GM19238 (cell line): ENCODE data around the gene C3orf52.
"Not testable (repeated sequence)": the region's sequence is repeated elsewhere in the genome, so short reads cannot be mapped to it uniquely, and the experiment has no call there.

Experiments
- DNase-seq: peaks from one replicate; pipeline ENCODE4 v3.0.0; 2011; ENCODE audit warnings: low spot score; ENCODE audit not compliant: insufficient read length

C3orf52 gene, protein sequence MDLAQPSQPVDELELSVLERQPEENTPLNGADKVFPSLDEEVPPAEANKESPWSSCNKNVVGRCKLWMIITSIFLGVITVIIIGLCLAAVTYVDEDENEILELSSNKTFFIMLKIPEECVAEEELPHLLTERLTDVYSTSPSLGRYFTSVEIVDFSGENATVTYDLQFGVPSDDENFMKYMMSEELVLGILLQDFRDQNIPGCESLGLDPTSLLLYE

DNA sequence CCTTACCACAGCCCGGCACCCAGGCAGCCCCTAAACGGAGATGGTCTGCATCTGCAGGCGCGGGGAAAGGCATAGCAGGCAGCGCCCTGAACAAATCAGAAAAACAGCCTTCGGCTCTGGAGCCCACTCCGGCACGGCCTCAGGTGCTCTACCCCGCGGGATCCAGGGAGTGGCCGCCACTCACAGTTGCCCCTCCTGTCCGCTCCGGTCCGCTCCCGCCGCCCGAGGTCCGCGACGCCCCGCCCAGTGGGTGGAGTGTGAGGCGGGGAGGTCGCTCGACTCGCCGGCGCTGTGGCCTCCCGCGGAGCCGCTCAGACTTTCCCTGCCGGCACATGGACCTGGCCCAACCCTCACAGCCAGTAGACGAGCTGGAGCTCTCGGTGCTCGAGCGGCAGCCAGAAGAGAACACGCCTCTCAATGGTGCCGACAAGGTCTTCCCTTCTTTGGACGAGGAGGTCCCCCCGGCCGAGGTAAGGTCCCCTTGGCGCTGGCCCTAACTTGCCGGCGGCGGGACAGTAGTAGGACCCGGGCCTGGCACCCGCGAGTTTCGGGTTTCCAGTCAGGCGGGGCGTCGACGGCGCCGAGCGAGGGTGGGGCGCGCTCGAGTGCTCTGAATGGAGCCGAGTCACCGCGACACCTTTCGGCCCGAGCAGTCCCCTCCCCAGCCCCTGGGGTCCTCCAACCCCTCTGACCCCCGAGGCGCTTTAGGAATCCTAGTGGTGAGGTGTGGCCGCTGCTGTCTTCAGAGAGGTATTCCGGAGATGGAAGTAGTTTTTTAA, at the start of gene C3orf52:
Gene C3orf52 (plus strand): TSS at position 314 of the 779 bp plus-strand sequence. CDS start 19 bp downstream, at position 333.
- peak; percentile 66 for DNase-seq

DNA sequence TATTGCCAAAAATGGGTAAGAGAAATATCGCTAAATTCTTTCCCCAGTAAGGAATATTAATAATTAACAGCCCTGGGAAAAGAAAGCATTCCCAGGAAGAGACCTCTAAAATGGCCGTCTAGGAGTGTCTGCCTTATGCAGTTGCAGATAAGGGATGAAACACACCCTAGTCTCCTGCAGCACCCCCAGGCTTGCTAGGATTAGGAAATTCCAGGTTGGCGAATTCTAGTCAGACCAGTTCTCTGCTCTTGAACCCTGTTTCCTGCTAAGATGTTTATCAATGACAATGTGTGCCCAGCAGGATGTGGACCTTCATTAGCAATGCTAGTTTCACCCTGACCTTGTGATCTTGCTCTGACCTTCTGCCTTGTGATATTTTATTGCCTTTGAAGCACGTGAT, 49.0 kb upstream of the C3orf52 start:
- DNase-seq = not testable (repeated sequence)

DNA sequence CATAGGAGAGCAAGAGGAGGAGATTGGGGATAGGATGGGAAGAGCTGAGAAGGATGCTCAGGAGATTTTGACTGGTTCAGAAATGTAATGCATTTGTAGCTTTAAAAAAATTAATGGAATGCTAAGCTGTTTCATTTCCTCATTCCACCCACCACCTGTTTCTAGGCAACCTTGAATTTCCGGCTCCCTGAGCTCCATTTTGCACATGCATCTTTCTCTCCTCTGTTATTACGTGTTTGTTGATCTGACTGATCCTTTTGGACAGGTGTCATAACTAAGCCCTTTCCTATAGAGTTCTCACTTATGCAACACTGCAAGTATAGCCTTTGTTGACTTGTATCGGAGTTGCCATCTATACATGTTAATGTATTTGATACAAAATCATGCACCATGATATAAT, 47.3 kb upstream of the C3orf52 start:
- DNase-seq = no peak

DNA sequence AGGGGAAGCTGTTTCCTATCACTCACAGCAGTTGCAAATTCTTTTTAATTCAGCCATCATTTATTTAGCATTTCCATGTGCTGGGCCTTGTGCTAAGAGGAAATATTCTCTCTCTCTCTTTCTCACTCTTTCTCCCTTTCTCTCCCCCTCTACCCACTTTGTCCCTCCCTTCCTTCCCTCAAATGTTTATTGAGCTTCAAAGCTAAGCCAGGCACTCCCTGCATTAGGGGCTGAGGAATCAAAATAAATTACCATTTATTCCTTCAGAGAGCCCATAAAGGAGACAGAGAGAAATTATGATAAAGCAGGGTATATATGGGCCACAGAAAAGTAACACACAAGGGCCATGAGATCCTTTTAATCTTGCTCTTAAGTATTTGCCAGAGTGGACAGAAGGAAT, 44.9 kb upstream of the C3orf52 start:
- DNase-seq = no peak

DNA sequence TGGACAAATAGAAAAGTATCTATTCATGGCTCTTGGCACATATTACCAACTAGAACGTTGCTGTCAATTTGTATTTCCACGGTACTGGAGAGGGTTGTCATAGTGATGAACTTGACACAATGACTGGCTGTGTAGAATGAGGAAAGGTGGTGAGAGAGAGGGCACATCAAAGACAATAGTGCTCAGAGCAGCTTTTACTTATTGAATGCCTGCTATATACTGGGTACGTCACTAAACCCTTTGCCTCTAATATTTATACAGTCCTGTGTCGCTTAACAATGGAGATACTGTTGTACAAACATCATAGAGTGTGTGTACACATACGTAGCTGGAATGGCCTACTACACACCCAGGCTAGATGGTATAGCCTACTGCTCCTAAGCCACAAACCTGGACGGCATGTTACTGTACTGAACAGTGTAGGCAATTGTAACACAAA, 43.3 kb upstream of the C3orf52 start:
- DNase-seq = no peak

DNA sequence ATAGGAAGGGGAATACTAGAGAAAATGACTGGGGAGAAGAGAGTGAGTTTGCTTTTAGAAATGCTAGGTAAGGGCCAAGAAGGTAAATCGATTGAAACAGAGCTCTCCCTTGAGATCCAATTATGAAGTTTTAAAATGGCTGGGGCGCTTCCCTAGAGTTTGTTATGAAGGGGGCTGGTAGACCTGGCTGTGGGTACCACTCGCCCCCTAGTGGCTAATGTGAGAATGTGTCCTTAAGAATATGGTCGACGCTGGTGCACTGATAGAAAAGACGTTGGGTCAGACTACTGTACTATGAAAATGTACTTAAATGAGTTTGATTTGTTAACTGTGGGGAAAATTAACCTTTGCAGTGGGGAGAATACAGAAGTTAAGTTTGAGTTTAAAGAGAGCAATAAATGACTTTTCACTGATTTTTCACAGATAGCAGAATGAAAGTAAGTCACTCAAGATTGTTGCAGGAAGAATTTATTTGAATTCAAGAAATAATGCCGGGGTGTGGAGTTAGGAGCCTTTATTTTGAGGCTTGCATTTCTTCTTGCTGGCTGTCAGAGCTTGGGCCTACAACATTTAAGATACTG, 42.5 kb upstream of the C3orf52 start:
- DNase-seq = peak; percentile 43

DNA sequence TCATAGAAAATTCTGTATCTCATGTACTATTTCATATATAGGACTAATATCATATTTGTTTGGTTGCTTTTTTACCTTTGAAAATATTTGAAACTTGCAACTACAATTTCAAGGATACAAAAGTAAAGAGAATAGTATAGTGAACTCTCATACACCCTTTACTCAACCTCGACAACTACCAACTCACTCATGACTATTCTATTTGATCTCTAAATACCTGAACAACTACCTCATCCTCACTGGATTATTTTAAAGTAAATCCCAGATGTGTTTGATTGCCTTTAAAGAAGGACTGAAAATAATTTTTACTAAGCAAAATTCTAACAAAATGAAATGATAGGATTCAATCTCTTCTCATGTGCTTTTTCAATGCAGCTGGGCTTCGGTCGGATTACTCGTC, 39.6 kb upstream of the C3orf52 start:
- DNase-seq = no peak

DNA sequence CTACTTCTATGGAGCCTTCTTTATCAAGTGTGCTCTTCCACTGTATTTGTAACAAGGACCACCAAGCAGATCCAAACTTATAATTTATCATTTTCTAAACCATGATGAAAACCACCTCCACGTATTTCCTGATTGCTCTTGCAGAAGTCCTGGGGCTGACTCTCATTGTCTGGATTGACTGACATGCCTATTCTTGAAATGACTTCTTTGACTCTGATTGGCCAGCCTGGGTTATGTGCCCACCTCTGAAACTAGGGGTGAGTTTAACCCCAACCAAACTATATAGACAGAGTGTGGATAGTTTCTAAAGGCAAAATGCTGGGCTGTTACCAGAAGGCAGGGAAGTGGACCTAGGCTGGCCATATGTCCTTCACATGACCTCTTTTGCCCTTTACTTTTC, 38.9 kb upstream of the C3orf52 start:
- DNase-seq = no peak

DNA sequence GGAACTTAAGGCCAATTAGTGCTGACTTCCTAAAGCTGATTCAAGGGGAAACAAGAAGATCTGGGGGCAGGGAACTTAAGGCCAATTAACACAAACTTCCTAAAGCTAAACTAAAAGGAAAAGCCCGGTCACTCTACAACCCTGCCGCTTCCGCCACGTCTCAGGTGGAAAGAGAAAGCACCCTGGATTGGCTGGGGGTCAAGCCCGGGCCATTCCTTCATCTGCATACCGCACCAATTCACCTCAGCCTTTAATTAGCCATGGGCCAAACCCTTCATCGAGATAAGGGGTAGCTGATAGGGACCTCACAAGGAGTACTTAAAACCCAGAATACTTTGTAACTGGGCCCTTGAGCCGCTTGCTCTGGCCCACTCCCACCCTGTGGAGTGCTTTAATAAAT, 37.3 kb upstream of the C3orf52 start:
- DNase-seq = no peak

DNA sequence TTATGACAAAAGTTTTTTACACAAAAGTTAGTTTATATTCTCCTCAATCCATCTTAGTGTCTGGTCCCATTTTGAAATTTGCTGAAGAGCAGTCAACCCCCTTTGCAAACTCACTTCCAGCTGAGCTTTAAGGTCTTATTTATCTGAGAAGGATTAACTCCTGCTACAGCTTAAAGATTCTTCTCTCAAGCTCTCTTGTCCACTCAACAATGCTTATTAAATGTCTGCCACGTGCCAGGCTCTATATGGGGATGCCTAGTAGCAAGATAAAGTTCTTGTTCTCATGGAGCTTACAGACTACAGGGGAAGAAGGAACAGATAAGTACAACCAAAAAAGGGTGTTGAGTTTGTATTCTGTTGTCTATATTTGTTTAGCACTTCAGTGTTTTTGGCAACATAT, 33.0 kb upstream of the C3orf52 start:
- DNase-seq = no peak

DNA sequence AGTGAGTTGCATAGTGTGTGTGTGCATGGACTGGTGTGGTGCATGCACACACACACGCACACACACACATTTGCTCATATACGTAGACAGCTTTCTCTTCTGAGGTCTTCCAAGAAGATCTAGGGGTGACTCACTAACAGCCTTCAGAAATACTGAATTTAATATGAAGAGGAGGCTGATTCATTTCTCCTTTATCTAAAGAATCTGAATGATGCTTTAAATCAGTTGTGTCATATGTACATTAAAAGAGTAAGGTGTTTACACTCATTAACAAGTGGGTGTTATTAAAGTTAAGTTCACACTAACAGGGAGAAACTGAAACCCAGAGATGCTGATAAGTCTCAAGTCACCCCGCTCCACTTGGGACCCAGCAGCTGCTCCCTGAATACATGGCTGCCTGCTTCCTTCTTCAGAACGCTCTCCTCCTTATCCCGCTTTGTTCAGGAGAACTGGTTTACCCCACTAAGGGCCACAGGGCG, 29.7 kb upstream of the C3orf52 start:
- DNase-seq = no peak

DNA sequence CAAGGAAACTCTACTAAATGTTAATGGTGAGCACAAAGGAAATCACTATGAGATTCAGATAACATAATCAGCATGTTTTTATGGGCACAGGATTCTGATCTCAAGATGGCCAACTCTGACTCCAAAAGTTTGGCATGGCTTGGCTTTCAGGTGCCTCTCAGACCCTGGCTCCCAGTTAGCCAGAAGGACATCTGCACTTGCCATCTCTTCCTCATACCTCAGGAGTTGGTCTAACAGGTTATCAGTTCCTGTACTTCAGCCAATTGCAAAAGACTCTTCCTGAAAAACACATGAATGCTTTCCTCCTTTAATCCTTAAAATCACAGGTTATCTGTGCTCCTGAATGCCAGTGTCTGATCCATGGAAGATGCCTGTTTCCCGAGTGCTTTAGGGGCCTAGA, 26.7 kb upstream of the C3orf52 start:
- no peak for DNase-seq

DNA sequence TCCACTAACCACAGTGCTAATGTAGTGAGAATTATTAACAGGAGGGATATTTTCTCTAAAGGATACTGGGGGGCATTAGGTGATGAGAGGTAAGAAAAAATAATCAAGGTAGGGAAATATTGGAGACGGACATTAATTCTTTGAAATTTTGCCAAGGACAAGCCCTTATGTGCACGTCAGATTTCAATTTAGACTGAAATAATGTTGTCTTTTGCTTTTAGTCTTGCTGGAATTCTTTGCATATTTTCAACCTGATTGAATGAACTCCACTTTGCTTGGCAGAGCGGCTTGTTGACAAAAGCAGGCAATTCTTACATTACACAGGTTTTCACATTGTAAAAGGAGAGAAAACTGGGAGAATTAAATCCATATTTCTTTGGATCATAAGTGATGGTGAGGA, 25.0 kb upstream of the C3orf52 start:
- DNase-seq = no peak

DNA sequence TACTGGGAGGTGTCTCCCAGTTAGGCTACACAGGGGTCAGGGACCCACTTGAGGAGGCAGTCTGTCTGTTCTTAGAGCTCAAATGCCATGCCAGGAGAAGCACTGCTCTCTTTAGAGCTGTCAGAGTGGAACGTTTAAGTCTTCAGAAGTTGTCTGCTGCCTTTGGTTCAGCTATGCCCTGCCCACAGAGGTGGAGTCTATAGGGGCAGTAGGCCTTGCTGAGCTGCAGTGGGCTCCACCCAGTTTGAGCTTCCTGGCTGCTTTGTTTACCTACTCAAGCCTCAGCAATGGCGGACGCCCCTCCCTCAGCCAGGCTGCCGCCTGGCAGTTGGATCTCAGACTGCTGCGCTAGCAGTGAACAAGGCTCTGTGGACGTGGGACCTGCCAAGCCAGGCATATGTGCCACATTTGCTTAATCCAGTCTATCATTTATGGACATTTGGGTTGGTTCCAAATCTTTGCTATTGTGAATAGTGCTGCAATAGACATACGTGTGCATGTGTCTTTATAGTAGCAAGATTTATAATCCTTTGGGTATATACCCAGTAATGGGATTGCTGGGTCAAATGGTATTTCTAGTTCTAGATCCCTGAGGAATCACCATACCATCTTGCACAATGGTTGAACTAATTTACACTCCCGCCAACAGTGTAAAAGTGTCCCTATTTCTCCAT, 13.7 kb upstream of the C3orf52 start:
- not testable (repeated sequence) for DNase-seq

DNA sequence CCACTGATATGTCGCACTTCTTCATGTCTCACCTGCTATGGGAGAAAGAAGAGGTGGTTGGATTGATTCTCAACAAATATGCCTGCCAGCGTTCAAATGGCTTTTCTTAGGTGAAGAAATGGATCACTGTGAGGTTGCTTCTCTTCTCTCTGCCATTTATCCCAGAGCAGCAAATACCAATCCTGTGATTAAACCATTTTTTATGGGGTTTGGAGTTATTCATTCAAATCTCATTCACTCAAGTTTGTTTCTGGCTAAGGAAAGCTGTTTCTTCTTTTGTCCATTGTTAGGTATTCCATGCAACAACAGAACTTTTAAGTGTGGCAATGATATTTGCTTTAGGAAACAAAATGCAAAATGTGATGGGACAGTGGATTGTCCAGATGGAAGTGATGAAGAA, 12.2 kb upstream of the C3orf52 start:
- DNase-seq = no peak

DNA sequence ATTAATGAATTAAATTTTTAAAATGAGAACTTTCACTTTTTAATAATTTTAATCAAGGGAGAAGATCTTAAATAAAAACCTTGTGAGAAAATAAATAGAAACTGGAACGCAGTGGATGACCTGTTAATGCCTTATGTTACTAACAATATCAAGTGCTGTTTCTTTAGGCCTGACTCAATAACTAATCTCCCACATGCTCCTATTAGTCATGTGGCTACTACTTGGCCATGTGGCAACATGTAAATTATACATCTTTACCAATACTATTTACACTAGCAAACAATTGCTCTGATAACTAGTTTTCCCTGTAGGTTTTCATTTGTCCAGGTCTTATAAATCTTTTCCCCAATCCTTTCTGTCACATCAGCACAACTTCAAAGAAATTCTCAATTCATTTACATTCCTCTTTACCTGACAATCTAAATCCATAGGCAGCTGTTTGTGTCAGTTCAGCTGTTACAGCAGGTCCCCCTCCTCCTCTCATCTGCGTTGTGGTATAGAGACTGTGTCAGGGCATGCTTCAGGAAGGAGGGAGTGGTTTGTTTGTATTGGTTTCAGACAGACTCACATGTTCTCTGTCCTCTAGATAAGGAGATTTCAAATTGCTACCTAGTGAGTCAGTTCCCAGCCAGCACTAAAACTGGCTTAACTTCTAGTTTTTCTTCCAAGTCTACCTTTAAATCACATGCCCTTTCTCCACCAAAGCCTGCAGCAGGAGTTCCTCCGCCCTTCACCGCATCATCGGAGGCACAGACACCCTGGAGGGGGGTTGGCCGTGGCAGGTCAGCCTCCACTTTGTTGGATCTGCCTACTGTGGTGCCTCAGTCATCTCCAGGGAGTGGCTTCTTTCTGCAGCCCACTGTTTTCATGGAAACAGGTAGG, 11.3 kb upstream of the C3orf52 start:
- no peak for DNase-seq

DNA sequence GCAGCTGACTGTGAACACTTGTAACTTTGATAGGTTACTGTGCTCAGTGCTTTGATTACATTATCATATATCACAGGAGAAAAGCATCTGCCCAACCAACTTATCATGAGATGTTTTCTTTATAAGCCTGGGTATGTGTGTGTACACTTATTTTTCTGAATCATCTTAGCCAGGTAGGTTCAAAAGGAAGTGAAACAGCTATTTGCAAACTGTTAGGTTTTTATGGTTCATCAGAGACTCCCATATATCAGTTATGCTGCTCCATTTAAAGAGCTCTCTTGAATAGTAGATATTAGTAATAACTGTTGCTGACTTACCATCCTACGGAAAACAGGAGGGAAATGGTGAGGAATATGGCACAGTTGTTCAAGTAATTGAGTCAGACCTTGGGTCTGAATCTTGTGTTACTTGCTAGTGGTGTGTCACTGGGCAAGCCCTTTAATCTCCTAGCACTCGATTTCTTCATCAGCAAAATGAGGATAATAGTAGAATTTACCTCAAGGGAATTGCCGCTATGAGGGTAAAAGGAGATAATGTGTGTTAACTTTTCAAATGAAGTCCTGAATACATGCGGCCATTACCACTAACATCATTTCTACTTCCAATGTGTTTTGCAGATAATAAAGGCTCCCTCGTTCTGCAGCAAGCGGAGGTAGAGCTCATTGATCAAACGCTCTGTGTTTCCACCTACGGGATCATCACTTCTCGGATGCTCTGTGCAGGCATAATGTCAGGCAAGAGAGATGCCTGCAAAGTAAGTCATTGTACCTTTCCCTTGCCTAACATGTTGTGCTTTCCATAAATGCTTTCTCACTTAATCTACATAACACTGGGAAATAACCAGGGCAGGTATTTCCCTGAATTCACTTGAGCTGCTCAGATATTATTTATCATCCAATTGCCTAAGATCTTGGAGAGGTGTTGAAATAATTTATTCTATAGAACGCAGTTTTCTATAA, 7.8 kb upstream of the C3orf52 start:
- no peak for DNase-seq

DNA sequence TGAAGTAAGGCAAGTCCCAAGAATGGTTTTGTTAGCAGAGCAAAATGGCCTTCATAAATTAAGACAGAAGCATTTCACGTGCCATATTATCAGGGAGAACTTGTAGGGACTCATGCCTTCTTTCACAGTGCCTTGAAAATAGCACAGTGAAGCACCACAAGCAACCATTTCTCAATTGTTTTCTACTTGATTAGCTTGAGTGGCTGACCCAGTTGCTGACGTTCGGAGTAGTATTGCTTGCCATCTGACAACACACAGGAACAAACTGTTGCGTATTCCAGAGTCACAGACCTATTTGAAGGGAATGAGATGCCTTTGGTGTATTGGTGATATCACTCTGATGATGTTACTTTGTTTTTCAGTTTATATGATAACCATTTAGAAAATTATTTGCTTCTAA, 3.0 kb upstream of the C3orf52 start:
- DNase-seq = no peak

DNA sequence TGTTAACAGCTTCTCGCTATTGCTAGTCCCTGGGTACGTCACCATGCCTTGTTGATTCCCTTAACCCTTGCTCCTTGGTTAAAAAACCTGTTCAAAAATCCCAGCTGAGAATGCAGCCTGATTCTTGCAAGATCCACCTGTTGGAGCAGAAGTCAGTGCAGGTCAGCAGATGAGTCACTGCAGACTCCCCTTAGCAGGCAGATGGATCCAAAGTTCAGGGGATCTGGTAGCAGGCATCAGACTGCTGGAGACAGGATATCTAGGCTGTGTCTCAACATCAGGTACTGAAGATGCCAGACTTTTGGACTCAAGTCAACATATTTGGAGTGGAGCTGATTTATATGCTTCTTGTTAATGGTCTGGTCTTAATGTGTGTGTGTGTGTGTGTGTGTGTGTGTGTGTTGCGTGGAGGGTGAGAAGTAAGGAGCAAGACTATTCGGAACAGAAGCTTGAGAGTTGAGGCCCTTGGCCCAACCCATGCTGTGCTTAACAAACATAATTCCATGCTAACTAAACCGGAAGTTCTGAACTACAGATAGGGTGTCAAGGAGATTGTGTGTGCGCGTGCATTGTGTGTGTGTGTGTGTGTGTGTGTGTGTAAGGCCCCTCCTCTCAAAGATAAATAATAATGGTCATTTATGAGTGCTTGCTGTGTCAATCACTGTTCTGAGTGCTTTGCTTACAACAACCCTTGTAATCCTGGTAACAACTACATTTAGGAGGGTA, 1.0 kb upstream of the C3orf52 start:
- DNase-seq = no peak
